ENCODE results near the gene RARRES1.

- no peak for TF ChIP-seq POLR2AphosphoS5 (IDR thresholded peaks at IDR 0.05; ENCODE audit: low read depth, low read length)
- no peak for TF ChIP-seq CTCF (IDR thresholded peaks at IDR 0.05 in 2 of 3, conservative IDR thresholded peaks at IDR 0.05 in 1 of 3; ENCODE audit: borderline replicate concordance in 1 of 3, insufficient read depth in 1 of 3, low read depth in 2 of 3, low read length in 2 of 3)
- no peak for TF ChIP-seq SP1 (IDR thresholded peaks at IDR 0.05; ENCODE audit: low read depth)
- TF ChIP-seq ZNF274 (IDR thresholded peaks at IDR 0.05; ENCODE audit: low read depth, low read length) = no peak
- TF ChIP-seq POLR2A (IDR thresholded peaks at IDR 0.05; ENCODE audit: borderline replicate concordance, extremely low read depth, insufficient read depth, insufficient read length) = no peak
- TF ChIP-seq ZFX (IDR thresholded peaks at IDR 0.05) = no peak
- no peak for TF ChIP-seq ATF3 (IDR thresholded peaks at IDR 0.05)
- no peak for TF ChIP-seq CBX3 (IDR thresholded peaks at IDR 0.05; ENCODE audit: low read depth)
- TF ChIP-seq RAD21 (IDR thresholded peaks at IDR 0.05; ENCODE audit: low read depth) = no peak
- TF ChIP-seq ZBTB33 (IDR thresholded peaks at IDR 0.05; ENCODE audit: extremely low read depth, insufficient replicate concordance, low read length) = no peak
- no peak for TF ChIP-seq EZH2 (IDR thresholded peaks at IDR 0.05)
- no peak for TF ChIP-seq JUND (IDR thresholded peaks at IDR 0.05)
Observed at GRCh38 chr3:158761350-158761749, 29.1 kb upstream of the RARRES1 start.

All from HCT116 (cell line).